AG04449 (cell line): ENCODE measurements around the gene BRIP1.
"Not testable (repeated sequence)": the region's sequence is repeated elsewhere in the genome, so short reads cannot be mapped to it uniquely, and the experiment has no call there.

Source experiments
- CTCF ChIA-PET: fragments of 350-600 bp; formaldehyde crosslinking; extraction: SDS; loops from one replicate; lab custom pipeline; 2021; ENCODE audit warnings: antibody characterized with exemption; lab: Yijun Ruan, JAX
- POLR2A ChIA-PET: fragments of 400-600, 350-600 bp; formaldehyde crosslinking; extraction: SDS; loops from one replicate; lab custom pipeline; 2020; ENCODE audit warnings: antibody characterized with exemption, inconsistent platforms; lab: Yijun Ruan, JAX
- DNase-seq: peaks from one replicate; pipeline ENCODE4 v3.0.0-alpha.2; 2010; ENCODE audit warnings: low read depth, low spot score
- H3K4me3 ChIP-seq: 2 replicates; pipeline ENCODE4 v1.5.1; 2011; ENCODE audit warnings: low read depth, mild to moderate bottlenecking, control low read depth, low read length
- TF ChIP-seq, protein P1 (sequence below): IDR thresholded peaks from one replicate; pipeline ENCODE4 v1.5.1; 2011; ENCODE audit warnings: mild to moderate bottlenecking, moderate library complexity, low read length, control low read depth, inconsistent platforms; ENCODE audit not compliant: insufficient read depth; ENCODE audit errors: missing control alignments

Gene BRIP1

DNA sequence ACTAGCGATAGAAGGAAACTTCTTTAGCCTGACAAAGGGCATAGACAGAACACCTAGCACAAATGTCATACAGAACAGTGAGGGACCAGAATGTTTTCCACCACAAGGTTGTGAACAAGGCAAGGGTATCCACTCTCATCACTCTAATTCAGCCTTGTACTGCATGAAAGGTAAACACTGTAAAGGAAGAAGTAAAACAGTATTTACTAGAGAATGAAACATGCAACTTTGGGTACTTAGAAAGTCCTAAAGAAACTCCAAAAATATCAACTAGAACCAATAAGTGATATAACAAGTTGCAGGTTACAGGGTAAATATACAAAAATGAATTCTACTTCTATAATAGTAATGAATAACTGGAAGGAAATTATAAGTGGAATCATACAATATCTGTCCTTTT, 32.2 kb downstream of the BRIP1 start:
- DNase-seq: no peak
- ChIA-PET POLR2A (no interaction called here), CTCF (no interaction called here)
- TF ChIP-seq, protein P1, sequence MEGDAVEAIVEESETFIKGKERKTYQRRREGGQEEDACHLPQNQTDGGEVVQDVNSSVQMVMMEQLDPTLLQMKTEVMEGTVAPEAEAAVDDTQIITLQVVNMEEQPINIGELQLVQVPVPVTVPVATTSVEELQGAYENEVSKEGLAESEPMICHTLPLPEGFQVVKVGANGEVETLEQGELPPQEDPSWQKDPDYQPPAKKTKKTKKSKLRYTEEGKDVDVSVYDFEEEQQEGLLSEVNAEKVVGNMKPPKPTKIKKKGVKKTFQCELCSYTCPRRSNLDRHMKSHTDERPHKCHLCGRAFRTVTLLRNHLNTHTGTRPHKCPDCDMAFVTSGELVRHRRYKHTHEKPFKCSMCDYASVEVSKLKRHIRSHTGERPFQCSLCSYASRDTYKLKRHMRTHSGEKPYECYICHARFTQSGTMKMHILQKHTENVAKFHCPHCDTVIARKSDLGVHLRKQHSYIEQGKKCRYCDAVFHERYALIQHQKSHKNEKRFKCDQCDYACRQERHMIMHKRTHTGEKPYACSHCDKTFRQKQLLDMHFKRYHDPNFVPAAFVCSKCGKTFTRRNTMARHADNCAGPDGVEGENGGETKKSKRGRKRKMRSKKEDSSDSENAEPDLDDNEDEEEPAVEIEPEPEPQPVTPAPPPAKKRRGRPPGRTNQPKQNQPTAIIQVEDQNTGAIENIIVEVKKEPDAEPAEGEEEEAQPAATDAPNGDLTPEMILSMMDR: no peak
- no peak overlapping the region for H3K4me3 ChIP-seq

DNA sequence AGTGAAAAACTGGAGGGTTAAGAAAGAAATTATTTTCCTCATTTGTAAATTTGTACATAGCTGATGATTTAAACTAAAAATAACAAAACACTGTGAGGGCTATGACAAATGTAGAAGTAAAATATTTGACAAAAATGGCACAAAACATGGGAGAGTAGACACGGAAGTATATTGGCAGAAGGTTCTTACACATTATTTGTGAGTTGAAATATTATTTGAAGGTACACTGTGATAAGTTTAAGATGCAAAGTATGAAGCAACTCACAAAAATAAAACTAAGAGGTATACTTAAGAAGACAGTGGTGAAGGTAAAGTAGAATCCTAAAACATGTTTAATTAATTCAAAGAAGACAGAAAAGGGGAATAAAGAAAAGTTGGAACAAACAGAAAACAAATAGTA, 34.6 kb downstream of the BRIP1 start:
- DNase-seq: no peak
- ChIA-PET CTCF (interaction anchor here (2.1 kb wide), 1 partner anchor 8 kb away, joined by 6 read pairs; no protein-coding TSS in a partner anchor), POLR2A (no interaction called here)
- H3K4me3 ChIP-seq: no peak overlapping the region
- TF ChIP-seq, protein P1: no peak

DNA sequence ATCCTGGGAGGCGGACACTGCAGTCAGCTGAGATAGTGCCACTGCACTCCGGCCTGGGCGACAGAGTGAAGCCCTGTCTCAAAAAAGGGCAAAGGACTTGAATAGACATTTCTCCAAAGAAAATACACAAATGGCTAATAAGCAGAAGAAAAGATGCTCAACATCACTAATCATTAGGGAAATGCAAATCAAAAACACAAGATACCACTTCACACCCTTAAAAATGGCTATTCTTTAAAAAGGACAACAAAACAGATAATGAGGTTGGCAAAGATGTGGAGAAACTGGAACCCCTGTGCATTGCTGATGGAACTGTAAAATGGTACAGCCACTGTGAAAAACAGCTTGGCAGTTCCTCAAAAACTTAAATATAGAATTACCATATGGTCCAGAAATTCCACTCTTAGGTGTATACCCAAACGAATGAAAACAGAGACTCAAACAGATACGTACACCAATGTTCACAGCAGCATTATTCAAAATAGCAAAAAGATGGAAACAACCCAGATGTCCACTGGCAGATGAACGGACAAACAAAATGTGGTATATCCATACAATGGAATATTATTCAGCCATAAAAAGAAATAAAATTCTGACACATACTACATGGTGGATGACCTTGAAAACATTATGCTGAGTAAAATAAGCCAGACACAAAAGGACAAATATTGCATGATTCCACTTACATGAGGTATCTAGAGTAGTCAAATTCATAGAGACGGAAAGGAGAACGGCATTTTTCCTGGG, 35.5 kb downstream of the BRIP1 start:
- ChIA-PET POLR2A (no interaction called here), CTCF (interaction anchor here (2.1 kb wide), 1 partner anchor 9 kb away, joined by 6 read pairs; no protein-coding TSS in a partner anchor)
- DNase-seq: no peak
- no peak overlapping the region for H3K4me3 ChIP-seq
- TF ChIP-seq, protein P1: no peak

DNA sequence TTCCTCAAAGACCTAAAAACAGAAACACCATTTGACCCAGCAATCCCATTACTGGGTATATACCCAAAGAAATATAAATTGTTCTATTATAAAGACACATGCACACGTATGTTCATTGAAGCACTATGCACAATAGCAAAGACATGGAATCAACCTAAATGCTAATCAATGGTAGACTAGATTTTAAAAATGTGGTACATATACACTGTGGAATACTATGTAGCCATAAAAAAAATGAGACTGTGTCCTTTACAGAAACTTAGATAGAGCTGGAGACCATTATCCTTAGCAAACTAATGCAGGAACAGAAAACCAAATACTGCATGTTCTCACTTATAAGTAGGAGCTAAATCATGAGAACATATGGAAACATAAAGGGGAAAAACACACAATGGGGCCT, 36.5 kb downstream of the BRIP1 start:
- CTCF ChIA-PET: interaction anchor here (1.2 to 2.1 kb wide), 2 partner anchors 10 to 71 kb away, joined by 3 to 6 read pairs; no protein-coding TSS in a partner anchor
- POLR2A ChIA-PET, DNase-seq, H3K4me3 ChIP-seq: not testable (repeated sequence)

DNA sequence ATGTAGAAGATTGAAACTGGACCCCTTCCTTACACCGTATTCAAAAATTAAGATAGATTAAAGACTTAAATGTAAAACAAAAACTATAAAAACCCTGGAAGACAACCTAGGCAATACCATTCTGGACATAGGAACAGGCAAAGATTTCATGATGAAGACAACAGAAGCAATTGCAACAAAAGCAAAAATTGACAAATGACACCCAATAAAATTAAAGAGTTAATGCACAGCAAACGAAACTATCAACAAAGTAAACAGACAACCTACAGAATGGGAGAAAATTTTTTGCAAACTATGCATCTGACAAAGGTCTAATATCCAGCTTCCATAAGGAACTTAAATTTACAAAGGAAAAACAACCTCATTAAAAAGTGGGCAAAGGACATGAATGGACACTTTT, 37.1 kb downstream of the BRIP1 start:
- H3K4me3 ChIP-seq, DNase-seq, POLR2A ChIA-PET: not testable (repeated sequence)
- CTCF ChIA-PET: interaction anchor here (1.2 kb wide), 1 partner anchor 70 kb away, joined by 3 read pairs; no protein-coding TSS in a partner anchor

DNA sequence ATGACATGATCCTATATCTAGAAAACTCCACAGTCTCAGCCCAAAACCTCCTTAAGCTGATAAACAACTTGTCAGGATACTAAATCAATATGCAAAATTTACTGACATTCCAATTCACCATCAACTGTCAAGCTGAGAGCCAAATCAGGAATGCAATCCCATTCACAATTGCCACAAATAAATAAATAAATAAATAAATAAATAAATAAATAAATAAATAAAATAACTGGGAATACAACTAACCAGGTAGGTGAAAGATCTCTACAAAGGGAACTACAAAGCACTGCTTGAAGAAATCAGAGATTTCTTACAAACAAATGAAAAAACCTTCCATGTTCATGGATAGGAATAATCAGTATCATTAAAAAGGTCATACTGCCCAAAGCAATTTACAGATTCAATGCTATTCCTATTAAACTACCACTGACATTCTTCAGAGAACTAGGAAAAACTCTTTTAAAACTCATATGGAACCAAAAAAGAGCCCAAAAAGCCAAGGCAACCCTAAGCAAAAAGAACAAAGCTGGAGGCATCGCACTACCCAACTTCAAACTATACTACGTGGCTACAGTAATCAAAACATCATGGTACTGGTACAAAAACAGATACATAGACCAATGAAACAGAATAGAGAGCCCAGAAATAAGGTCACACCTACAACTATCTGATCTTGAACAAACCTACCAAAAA, 37.7 kb downstream of the BRIP1 start:
- TF ChIP-seq, protein P1: no peak
- ChIA-PET POLR2A (no interaction called here), CTCF (no interaction called here)
- H3K4me3 ChIP-seq: no peak overlapping the region
- no peak for DNase-seq

DNA sequence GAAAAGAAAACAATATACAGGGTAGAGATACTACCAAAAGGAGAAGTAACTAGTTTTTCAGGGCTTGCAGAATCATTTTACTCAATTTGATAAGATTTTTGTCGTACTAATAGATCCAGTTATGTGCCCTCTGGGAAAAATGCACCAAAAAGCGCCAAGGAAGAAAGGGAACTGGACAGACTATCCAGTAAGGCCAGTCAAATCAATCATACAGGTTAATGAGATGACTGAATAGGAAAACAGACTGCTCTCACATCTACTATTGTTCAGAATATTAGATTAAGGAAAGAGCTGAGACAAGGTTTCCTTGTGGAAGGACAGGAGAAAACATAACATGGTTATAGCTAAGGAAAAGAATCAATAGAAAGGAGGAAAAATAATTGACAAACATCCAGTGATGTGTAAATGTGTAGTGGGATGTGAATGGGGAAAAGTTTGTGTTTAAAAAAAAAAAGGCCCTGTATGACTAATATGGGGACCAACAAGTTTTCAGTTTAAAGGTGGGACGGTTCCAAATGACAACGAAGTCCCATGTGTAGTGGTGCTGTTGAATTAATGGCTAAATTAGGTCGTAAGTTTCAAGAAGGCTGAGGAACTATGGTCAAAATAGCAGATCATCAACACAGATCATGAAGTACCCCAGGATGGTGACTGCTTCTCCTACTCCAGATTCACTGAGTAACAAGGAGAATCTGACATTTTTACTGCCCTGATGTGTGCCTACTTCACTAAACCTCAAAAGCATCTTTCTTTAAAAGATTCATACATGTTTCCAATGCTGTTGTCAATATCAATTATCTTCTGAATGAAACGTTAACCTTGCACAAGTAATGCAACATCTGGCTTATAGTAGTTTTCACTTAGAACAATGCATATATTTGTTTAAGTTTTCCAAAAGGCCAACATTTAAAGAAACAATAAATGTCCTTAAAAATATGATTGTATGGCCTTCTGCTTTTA, 40.7 kb downstream of the BRIP1 start:
- H3K4me3 ChIP-seq: no peak overlapping the region
- POLR2A ChIA-PET: no interaction called here
- TF ChIP-seq, protein P1: no peak
- DNase-seq: no peak
- CTCF ChIA-PET: interaction anchor here (0.7 to 1.0 kb wide), 2 partner anchors 11 to 187 kb away, joined by 3 read pairs; no protein-coding TSS in a partner anchor
